ENCODE measurements around the gene GINS3.
A peak's percentile ranks its signal among the peaks of the same experiment; 100 is the strongest.
"Not testable (repeated sequence)": the region's sequence is repeated elsewhere in the genome, so short reads cannot be mapped to it uniquely, and the experiment has no call there.

GINS3 gene

GRCh38 chr16:58393138-58393504 lies 850 bp downstream of the GINS3 start:
- peak; percentile 37 for DNase-seq

GRCh38 chr16:58396897-58397296 lies 4.6 kb downstream of the GINS3 start:
- not testable (repeated sequence) for DNase-seq

GRCh38 chr16:58399718-58400633 lies 7.7 kb downstream of the GINS3 start:
- DNase-seq = no peak

- not testable (repeated sequence) for DNase-seq
Measured at GRCh38 chr16:58401305-58401704, 9.0 kb downstream of the GINS3 start.

- no peak for DNase-seq
Measured at GRCh38 chr16:58402796-58403195, 10.5 kb downstream of the GINS3 start.

GRCh38 chr16:58409316-58409973 lies 17.2 kb downstream of the GINS3 start:
- peak; percentile 95 for DNase-seq

- no peak for DNase-seq
Measured at GRCh38 chr16:58411336-58411735, 19.1 kb downstream of the GINS3 start.

GRCh38 chr16:58411736-58412614 lies 19.7 kb downstream of the GINS3 start:
- DNase-seq = peak; percentile 73

- DNase-seq = not testable (repeated sequence)
Measured at GRCh38 chr16:58412615-58412970, 20.3 kb downstream of the GINS3 start.

- no peak for DNase-seq
Measured at GRCh38 chr16:58413359-58413758, 21.1 kb downstream of the GINS3 start.

GRCh38 chr16:58415003-58415402 lies 22.7 kb downstream of the GINS3 start:
- DNase-seq = no peak

- not testable (repeated sequence) for DNase-seq
Measured at GRCh38 chr16:58415961-58416360, 23.7 kb downstream of the GINS3 start.

- DNase-seq = no peak
Measured at GRCh38 chr16:58417035-58417434, 24.8 kb downstream of the GINS3 start.

- DNase-seq = peak; percentile 63
Measured at GRCh38 chr16:58417600-58417999, 25.3 kb downstream of the GINS3 start.

GRCh38 chr16:58418026-58418425 lies 25.8 kb downstream of the GINS3 start:
- no peak for DNase-seq

- DNase-seq = peak; percentile 38
Measured at GRCh38 chr16:58418601-58419000, 26.3 kb downstream of the GINS3 start.

- no peak for DNase-seq
Measured at GRCh38 chr16:58419241-58419990, 27.1 kb downstream of the GINS3 start.

- no peak for DNase-seq
Measured at GRCh38 chr16:58421059-58421458, 28.8 kb downstream of the GINS3 start.

GRCh38 chr16:58421529-58421928 lies 29.3 kb downstream of the GINS3 start:
- no peak for DNase-seq

GRCh38 chr16:58422809-58423208 lies 30.5 kb downstream of the GINS3 start:
- DNase-seq = no peak

GRCh38 chr16:58425245-58425644 lies 33.0 kb downstream of the GINS3 start:
- no peak for DNase-seq

- DNase-seq = peak; percentile 54
Measured at GRCh38 chr16:58425756-58426494, 33.7 kb downstream of the GINS3 start.

Data from hematopoietic multipotent progenitor cell treated with erythropoietin and hydrocortisone succinate and interleukin-3 and kit ligand, for 8 days (in vitro differentiated cells).